ENCODE results near the gene AGPAT3.

The AGPAT3 gene

DNA sequence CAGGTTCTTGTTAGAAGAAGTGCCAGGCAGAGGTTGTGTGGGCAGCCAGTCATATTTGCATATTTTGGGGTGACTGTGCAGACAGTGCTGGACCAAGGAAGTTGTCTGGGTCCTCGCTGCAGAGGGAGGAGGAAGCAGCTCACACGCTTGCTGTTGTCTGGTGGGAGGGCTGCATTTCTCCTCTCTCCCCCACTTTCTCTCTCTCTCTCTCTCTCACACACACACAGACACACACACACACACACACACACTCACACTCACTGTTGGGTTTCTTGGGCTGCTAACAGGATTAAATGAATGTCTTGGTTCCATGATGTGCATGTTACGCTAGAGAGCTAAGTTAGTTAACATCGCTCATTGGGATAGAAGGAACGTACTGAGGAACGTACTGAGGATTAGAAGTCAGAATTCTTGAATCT lies 72.9 kb downstream of the AGPAT3 start:
- no peak for DNase-seq (ENCODE audit: low spot score)

DNA sequence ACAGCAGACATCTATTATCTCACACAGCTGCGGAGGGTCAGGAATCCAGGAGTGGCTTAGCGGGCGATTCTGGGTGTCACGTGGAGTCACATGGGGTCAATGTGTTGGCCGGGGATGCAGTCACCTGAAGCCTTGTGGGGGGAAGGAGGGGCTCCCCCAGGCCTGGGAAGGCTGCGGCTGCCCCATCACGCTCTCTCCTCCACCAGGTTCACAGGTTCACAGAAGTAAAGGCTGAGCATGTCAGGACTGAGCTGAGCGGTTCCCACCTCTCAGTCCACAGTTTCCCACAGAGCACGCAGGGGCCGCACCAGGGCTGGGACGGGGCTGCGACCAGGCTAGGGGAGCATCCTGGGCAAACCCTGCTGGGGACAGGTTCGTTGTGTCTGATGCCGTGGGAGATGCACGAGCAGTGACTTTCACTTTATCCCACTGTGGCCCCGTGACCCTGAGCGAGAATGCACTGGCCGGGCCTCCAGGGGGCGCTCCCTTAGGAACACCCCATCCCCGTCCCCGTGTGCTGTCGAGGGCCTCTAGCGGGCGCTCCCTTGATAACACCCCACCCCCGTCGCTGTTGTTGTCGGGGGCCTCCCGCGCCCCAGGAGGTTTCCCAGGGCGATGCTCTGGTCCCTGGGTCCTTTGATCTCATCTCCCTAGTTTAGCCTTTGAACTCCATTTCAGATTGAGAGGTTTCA lies 73.9 kb downstream of the AGPAT3 start:
- DNase-seq (ENCODE audit: low spot score) = peak; percentile 85

- no peak for DNase-seq (ENCODE audit: low spot score)
Measured at GRCh38 chr21:43939443-43940328, 74.7 kb downstream of the AGPAT3 start.

DNA sequence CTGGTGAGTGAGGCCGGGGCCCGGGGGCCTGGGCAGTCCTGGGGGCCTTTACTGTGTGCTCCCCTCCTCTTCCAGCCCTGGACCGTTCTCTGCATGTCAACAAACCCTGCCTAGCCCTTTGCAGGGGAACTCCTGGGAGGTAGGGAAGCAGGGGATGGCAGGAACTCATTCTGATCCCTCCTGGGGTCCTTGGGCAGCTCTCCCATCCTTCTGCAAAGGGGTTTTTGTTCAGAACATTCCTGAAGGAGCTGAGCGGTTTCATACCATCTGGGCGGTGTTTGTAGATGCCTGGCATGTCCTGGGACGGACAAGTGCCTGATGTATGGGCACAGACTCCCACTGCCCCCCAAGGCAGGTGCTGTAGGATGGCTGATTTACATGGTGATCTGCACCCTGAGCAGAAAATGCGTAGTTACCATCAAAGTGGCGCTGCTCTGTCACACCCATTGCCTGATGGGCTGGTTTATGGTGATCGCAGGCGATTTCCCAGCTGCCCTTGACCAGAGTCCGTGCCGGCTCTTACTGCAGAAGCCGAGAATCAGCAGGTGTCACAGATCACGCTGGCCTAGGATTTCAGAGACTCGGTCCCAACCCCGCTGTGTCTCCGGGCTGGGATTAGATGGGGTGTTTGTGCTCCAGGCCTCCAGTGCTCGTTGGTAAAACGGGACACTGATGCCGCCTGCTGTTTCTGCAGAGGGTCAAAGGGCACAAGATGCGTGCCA lies 75.5 kb downstream of the AGPAT3 start:
- no peak for DNase-seq (ENCODE audit: low spot score)

DNA sequence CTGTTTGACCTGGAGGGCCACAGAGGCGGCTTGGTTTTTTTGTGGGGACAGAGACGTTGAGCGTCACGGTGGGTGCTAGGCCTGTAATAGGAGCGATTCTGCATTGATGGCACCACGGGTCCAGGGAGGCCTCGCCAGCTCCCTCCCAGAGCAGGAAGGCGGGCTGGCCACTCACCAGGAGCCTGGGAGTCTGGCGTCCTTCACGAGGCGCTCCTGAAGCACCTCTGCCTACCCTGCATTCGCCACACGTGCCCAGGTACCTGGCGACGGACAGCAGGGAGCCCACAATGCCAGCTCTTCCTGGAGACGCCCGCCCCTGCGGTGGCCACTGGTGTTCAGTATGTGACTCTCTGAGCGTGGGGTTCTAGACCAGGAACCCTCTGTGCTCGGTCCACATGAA lies 77.2 kb downstream of the AGPAT3 start:
- no peak for DNase-seq (ENCODE audit: low spot score)

- DNase-seq (ENCODE audit: low spot score) = no peak
Measured at GRCh38 chr21:43942621-43943020, 77.6 kb downstream of the AGPAT3 start.

GRCh38 chr21:43943512-43944077 lies 78.6 kb downstream of the AGPAT3 start:
- DNase-seq (ENCODE audit: low spot score) = no peak

GRCh38 chr21:43944078-43944633 lies 79.1 kb downstream of the AGPAT3 start:
- no peak for DNase-seq (ENCODE audit: low spot score)

- DNase-seq (ENCODE audit: low spot score) = no peak
Measured at GRCh38 chr21:43944757-43945156, 79.7 kb downstream of the AGPAT3 start.

GRCh38 chr21:43948740-43949498 lies 83.9 kb downstream of the AGPAT3 start:
- no peak for DNase-seq (ENCODE audit: low spot score)

- DNase-seq (ENCODE audit: low spot score) = no peak
Measured at GRCh38 chr21:43949499-43950208, 84.6 kb downstream of the AGPAT3 start.

GRCh38 chr21:43950481-43950880 lies 85.5 kb downstream of the AGPAT3 start:
- DNase-seq (ENCODE audit: low spot score) = no peak

DNA sequence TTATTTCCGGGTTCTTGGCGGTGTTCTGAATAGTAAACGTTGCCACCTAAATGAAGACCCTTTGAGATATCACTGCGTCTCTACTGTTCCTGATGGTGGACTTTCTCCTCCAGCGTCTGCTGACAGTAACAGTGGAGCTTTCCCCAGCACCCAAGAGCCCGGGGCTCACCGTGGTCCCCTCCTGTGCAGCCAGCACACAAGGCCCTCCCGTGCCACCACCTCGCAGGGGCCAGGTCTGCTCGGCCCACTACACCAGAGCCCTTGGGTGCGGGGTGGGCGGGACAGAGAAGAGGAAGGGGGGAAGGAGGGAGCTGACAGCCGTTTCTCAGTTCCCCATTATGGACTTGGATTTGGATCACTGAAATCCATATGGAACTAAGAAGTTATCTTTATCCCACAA lies 85.9 kb downstream of the AGPAT3 start:
- DNase-seq (ENCODE audit: low spot score) = no peak

- DNase-seq (ENCODE audit: low spot score) = no peak
Measured at GRCh38 chr21:43951911-43952703, 87.1 kb downstream of the AGPAT3 start.

DNA sequence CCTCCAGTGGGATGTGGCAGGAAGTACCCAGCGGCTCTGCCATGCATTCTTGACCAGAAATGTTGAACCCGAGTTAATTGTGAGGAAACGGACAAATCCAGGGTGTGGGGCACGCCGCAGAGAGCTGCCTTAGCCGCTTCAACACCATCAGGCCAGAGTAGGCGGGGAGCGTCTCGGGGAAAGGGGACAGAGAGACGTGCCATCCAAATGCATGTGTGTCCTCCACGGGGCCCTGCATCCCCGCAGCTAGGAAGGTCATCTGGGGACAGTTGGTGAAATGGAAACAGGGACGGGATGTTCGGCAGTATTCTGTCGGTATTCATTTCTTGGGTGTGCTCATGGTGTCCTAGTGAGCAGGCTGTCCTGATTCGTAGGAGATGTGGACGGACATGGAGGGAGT lies 88.0 kb downstream of the AGPAT3 start:
- DNase-seq (ENCODE audit: low spot score) = no peak

- DNase-seq (ENCODE audit: low spot score) = no peak
Measured at GRCh38 chr21:43954042-43954441, 89.0 kb downstream of the AGPAT3 start.

GRCh38 chr21:43954896-43955295 lies 89.9 kb downstream of the AGPAT3 start:
- no peak for DNase-seq (ENCODE audit: low spot score)

GRCh38 chr21:43956019-43956669 lies 91.1 kb downstream of the AGPAT3 start:
- no peak for DNase-seq (ENCODE audit: low spot score)

DNA sequence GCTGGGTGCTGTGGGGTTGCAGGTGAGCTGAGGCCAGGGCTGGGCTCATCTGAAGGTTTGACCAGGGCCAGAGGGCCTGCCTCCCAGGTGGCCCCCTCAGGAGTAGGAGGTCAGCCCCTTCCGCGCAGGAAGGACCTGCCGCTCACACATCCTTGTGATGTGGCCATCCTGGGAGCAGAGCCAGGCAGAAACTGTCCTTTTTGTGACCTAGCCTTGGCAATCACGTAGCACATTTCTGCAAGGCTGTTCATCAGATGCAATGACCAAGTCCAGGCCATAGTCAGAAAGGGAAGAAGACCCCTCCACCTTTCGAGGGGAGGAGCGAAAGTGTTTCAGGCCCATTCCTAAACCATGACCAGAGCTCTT lies 91.6 kb downstream of the AGPAT3 start:
- no peak for DNase-seq (ENCODE audit: low spot score)
